Activated CD4-positive, alpha-beta T cell treated with anti-CD3 and anti-CD28 coated beads, Interleukin-2, amount 10 ng/mL, durations not matched to agents 24 days and 14 days (primary cell): Measurements from ENCODE around the gene FBXO44. TPM values are rescaled to one million over a fixed set of nuclear protein-coding genes. Genes with fewer than 3 reads are reported as not detected.

Experiments
- DNase-seq: peaks from one replicate; pipeline ENCODE4 v3.0.0; 2022
- H3K27ac Mint-ChIP-seq: one replicate; pipeline ENCODE4 v1.8.0; 2022; ENCODE audit warnings: mild to moderate bottlenecking, mixed read lengths
- H3K27me3 Mint-ChIP-seq: one replicate; pipeline ENCODE4 v1.8.0; 2022; ENCODE audit warnings: mixed read lengths
- H3K36me3 Mint-ChIP-seq: one replicate; pipeline ENCODE4 v1.8.0; 2022; ENCODE audit warnings: low read depth, mild to moderate bottlenecking, mixed read lengths
- H3K4me1 Mint-ChIP-seq: one replicate; pipeline ENCODE4 v1.8.0; 2021; ENCODE audit warnings: mixed read lengths
- H3K4me3 Mint-ChIP-seq: one replicate; pipeline ENCODE4 v1.8.0; 2022; ENCODE audit warnings: mild to moderate bottlenecking, moderate library complexity, mixed read lengths
- H3K9me3 Mint-ChIP-seq: one replicate; pipeline ENCODE4 v1.8.0; 2021; ENCODE audit warnings: mixed read lengths
- intact Hi-C: fragments of 100-400 bp; cut with micrococcal nuclease; formaldehyde crosslinking; loops from one replicate; pipeline ENCODE4 v1.15.1; 2023
- total RNA-seq: library from RNA; stranded (reverse); gene quantifications from 2 replicates; pipeline ENCODE4 v1.2.3, GENCODE V29; 2022

Gene FBXO44
- total RNA-seq, 1 donor from 2014 or later = 20.6 TPM

DNA sequence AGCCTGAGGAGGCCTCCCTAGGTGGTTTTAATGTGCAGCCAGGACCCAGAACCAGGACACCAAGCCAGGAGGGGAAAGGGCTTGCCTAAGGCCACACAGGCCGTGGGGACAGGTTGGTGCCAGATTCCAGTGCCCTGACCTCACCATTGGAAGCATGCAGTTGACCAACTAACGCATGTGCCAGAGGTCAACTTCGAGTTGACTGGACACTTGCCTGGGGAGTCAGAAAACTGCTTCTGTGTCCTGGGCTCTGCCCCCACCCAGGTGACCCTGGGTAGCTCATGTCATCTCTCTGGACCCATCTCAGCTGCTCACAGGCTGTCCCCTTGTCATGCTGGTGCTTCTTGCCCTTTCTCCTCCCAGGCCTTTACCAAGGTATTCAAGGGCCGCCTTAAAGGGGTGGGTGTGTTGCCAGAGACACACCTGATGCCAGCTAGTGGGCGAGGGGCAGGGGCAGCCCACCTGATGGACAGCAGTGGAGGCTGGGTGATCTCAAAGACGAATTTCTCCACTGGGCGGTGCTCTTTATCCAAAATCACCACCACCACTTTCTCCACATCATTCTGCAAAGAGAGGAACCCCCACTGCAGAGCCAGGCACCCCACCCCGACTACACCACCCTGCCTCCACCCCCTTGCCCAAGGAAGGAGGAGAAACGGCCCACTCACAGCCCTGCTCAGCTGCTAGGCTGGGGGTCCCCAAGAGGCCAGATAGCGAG, 21.9 kb downstream of the FBXO44 start:
- Mint-ChIP-seq H3K9me3 (no peaks in the 10 kb centered on the region), H3K27me3 (no peaks in the 10 kb centered on the region), H3K36me3 (peaks cover 22% of the 10 kb centered on the region), H3K27ac (no peak overlapping the region), H3K4me1 (peaks cover 11% of the 10 kb centered on the region), H3K4me3 (no peak overlapping the region)
- intact Hi-C loops = no loop called here
- no peak for DNase-seq

DNA sequence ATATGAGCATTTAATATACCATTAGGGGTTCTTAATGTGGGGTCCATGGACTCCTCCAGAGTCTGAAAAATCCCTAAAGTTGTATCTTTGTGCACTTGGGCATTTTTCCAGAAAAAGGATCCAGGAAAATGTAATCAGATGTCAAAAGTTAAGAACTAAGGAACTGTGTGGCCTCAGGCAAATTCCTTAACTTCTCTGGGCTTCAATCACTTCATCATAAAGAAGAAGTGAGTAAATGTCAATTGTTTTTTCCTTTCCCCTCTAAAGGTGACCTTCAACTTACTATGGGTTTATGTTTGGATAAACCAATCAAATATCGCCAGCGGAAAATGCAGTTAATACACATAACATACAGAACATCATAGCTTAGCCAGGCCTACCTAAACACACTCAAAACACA, 23.8 kb downstream of the FBXO44 start:
- Mint-ChIP-seq H3K36me3 (peaks cover 17% of the 10 kb centered on the region), H3K27me3 (no peaks in the 10 kb centered on the region), H3K4me1 (peaks cover 16% of the 10 kb centered on the region), H3K9me3 (no peaks in the 10 kb centered on the region), H3K27ac (no peak overlapping the region), H3K4me3 (no peak overlapping the region)
- no peak for DNase-seq
- intact Hi-C loops = no loop called here

DNA sequence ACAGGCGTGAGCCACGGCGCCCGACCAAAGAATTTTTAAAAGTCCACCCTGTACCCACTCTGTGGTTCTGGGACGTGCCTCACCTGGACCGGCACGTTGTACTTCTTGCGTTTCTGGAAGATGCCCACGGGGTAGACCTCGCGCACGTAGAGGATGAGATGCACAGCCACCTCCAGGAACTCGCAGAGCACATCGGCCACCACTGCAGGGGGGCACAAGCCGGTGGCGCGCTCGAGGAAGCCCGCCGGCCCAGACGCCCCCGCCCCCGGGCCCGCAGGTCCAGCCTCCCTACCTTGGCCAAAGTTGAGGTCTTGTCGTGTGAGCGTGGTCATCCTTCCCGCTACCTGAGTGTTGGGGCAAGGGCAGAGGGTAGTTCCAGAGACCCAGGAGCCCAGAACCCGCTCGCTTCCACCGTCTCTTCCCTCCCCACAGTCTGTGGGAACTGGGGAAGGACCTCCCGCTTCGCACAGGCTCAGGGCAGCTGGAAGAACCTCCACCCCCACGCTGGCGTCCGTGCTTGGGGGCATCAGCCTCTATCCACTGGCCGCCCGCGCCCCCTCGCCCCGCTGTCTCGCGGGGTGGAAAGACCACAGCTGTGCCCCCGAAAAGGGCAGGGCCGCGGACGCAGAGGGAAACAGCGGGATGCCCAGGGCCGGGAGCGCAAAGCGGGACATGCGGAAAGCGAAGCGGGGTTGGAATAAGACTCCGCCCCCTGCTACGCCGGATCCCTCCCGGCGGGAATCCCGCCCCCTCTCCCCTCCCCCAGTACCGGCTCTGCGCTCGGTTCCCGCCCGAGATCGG, 25.8 kb downstream of the FBXO44 start:
- intact Hi-C loops = loop anchor here (1.0 to 5.0 kb wide), 6 partner anchors 16 to 408 kb away; partner anchors contain the start of genes CLCN6, FBXO2, FBXO44 and FBXO6
- no peak for DNase-seq
- Mint-ChIP-seq H3K4me1 (peaks cover 16% of the 10 kb centered on the region), H3K27ac (peak overlapping the region; percentile 80), H3K9me3 (no peaks in the 10 kb centered on the region), H3K27me3 (peaks cover 7% of the 10 kb centered on the region), H3K36me3 (peaks cover 7% of the 10 kb centered on the region), H3K4me3 (peak overlapping the region; percentile 92)

GRCh38 chr1:11681071-11681771, 26.5 kb downstream of the FBXO44 start, which contains the start of gene MAD2L2:
Gene MAD2L2 (minus strand): TSS chr1:11681148. CDS start chr1:11680601, 547 bp downstream.
- Mint-ChIP-seq H3K4me1 (peaks cover 16% of the 10 kb centered on the region), H3K27me3 (peaks cover 10% of the 10 kb centered on the region), H3K36me3 (peaks cover 4% of the 10 kb centered on the region), H3K27ac (peak within 1 kb of the TSS; percentile 93), H3K9me3 (no peaks in the 10 kb centered on the region), H3K4me3 (peak within 1 kb of the TSS; percentile 92)
- intact Hi-C loops = loop anchor here (1.0 to 5.0 kb wide), 6 partner anchors 16 to 409 kb away; partner anchors contain the start of genes CLCN6, FBXO2, FBXO44 and FBXO6
- DNase-seq = peak; percentile 98

- peaks cover 4% of the 10 kb centered on the region for H3K36me3 Mint-ChIP-seq
- H3K4me3 Mint-ChIP-seq = peak overlapping the region; percentile 92
- intact Hi-C loops = loop anchor here (5.0 kb wide), 3 partner anchors 35 to 410 kb away; partner anchors contain the start of genes CLCN6, MTHFR and UBIAD1
- H3K4me1 Mint-ChIP-seq = peaks cover 16% of the 10 kb centered on the region
- no peaks in the 10 kb centered on the region for H3K9me3 Mint-ChIP-seq
- H3K27ac Mint-ChIP-seq = no peak overlapping the region
- DNase-seq = no peak
- H3K27me3 Mint-ChIP-seq = peaks cover 10% of the 10 kb centered on the region
Measured at GRCh38 chr1:11682287-11682771, 27.7 kb downstream of the FBXO44 start.

GRCh38 chr1:11682799-11683198, 28.1 kb downstream of the FBXO44 start:
- H3K4me1 Mint-ChIP-seq = peaks cover 16% of the 10 kb centered on the region
- no peak overlapping the region for H3K27ac Mint-ChIP-seq
- intact Hi-C loops = loop anchor here (5.0 kb wide), 3 partner anchors 35 to 410 kb away; partner anchors contain the start of genes CLCN6, MTHFR and UBIAD1
- H3K9me3 Mint-ChIP-seq = no peaks in the 10 kb centered on the region
- no peak overlapping the region for H3K4me3 Mint-ChIP-seq
- peaks cover 14% of the 10 kb centered on the region for H3K27me3 Mint-ChIP-seq
- peaks cover 4% of the 10 kb centered on the region for H3K36me3 Mint-ChIP-seq
- DNase-seq = no peak

DNA sequence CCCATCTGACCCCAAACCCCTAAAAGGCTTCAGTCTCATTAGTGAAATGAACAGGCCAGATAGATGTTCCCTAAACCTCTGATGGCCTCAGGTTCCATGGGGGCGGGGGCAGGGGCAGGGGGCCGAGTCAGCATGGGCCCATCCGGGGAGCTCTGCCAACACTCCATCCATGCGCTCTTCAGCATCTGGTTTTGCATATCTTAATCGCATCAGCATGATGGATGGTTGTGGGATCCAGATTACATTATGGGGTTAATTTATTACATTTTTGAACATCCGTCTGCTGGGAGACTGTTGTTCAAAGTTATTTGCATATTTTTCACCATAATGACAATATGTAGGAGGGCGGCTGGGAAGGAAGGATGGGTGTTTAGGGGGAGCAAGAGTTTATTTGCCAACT, 29.4 kb downstream of the FBXO44 start:
- no peak overlapping the region for H3K4me3 Mint-ChIP-seq
- peaks cover 24% of the 10 kb centered on the region for H3K27me3 Mint-ChIP-seq
- H3K27ac Mint-ChIP-seq = no peak overlapping the region
- intact Hi-C loops = loop anchor here (5.0 kb wide), 3 partner anchors 33 to 412 kb away; partner anchors contain the start of genes CLCN6, MTHFR and UBIAD1
- H3K9me3 Mint-ChIP-seq = no peaks in the 10 kb centered on the region
- no peaks in the 10 kb centered on the region for H3K36me3 Mint-ChIP-seq
- no peak for DNase-seq
- H3K4me1 Mint-ChIP-seq = peaks cover 14% of the 10 kb centered on the region

DNA sequence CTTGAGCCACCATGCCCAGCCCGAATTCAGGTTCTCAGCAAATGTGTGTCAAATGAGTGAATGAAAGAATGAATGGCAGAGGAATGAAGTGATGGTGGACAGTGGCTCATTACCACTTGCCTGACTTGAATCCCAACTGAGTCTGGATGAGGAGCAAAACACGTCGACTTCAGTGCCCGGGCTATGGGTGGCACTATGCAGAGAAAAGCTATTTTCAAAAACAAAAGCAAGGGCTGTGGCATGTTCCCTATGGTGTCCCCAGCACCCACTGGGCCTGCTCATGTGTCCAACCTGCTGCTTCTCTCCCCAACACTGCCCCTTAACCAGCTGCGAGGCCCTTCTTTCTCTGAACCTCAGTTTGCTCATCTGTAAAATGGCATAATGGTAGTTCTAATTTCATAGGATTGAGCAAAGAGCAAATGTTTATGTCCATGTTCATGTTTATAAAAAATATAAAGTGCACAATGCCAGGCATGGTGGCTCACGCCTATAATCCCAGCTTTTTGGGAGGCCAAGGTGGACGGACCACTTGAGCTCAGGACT, 30.6 kb downstream of the FBXO44 start:
- peaks cover 34% of the 10 kb centered on the region for H3K27me3 Mint-ChIP-seq
- H3K36me3 Mint-ChIP-seq = no peaks in the 10 kb centered on the region
- peaks cover 7% of the 10 kb centered on the region for H3K4me1 Mint-ChIP-seq
- no peak for DNase-seq
- H3K4me3 Mint-ChIP-seq = no peak overlapping the region
- no peak overlapping the region for H3K27ac Mint-ChIP-seq
- H3K9me3 Mint-ChIP-seq = no peaks in the 10 kb centered on the region
- intact Hi-C loops = no loop called here

- Mint-ChIP-seq H3K27me3 (peaks cover 53% of the 10 kb centered on the region), H3K4me3 (no peak overlapping the region), H3K4me1 (peaks cover 13% of the 10 kb centered on the region), H3K9me3 (no peaks in the 10 kb centered on the region), H3K36me3 (peaks cover 1% of the 10 kb centered on the region), H3K27ac (no peak overlapping the region)
- no peak for DNase-seq
- intact Hi-C loops = no loop called here
Measured at GRCh38 chr1:11688506-11688905, 33.8 kb downstream of the FBXO44 start.

DNA sequence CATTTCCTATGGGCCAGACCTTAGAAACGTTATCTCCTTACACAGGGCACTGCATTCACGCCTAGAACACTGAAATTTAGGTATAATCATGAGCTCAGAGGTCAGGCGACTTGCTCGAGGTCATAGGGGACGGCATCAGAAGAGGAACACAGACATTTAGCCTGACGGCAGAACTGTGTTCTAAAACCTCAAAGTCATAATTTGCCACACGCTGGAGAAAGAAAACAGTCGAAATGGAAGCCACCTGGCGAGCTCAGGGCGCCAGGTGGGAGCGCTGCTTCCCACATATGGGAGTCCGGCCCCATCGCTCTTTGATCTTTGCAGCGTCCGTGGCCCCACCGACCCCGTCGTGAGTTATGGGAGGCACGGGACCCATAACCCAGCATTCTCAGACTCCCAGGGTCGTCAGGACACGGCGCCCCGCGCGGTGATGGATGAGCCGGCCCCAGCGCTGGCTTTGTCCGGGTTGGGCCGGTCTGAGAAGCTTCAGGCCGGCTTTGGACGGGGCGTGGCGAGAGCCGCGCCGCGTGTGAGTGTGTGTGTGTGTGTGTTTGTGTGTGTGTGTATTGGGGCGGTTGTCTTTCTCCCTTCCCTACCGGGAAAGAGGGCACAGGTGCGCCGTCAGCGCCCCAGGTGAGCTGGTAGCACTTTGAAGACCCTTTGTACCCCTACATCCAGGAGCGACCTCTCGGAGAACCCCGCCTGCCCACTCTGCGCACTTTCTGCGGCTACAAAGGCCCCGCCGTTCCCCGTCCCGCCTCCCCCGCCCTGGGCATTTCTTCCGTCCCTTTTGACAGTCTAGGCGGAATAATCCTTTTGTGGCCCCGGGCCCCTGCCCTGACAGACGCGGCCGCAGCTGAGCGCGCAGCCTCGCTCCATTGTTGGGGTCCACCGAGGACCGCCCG, 36.0 kb downstream of the FBXO44 start:
- intact Hi-C loops = no loop called here
- Mint-ChIP-seq H3K36me3 (peaks cover 1% of the 10 kb centered on the region), H3K9me3 (no peaks in the 10 kb centered on the region), H3K4me1 (peaks cover 14% of the 10 kb centered on the region), H3K4me3 (peak overlapping the region; percentile 55), H3K27me3 (peaks cover 56% of the 10 kb centered on the region), H3K27ac (no peak overlapping the region)
- DNase-seq = no peak

GRCh38 chr1:11691302-11691914, 36.7 kb downstream of the FBXO44 start, which contains the start of gene DRAXIN:
Gene DRAXIN (plus strand): TSS chr1:11691710. CDS start chr1:11706259, 14,549 bp downstream.
- peaks cover 14% of the 10 kb centered on the region for H3K4me1 Mint-ChIP-seq
- peaks cover 56% of the 10 kb centered on the region for H3K27me3 Mint-ChIP-seq
- intact Hi-C loops = no loop called here
- H3K36me3 Mint-ChIP-seq = peaks cover 1% of the 10 kb centered on the region
- H3K4me3 Mint-ChIP-seq = peak within 1 kb of the TSS; percentile 80
- peak; percentile 68 for DNase-seq
- H3K27ac Mint-ChIP-seq = no peak within 1 kb of the TSS
- H3K9me3 Mint-ChIP-seq = no peaks in the 10 kb centered on the region
